MM.1S (cell line): ENCODE results near the gene PPHLN1.

Source experiments
- DNase-seq: peaks from one replicate; pipeline ENCODE4 v3.0.0-alpha.2; 2015
- H2AFZ ChIP-seq: fragments of 300-600 bp; sonication (generic); 2 replicates; pipeline ENCODE4 v1.6.0; 2016; ENCODE audit warnings: antibody characterized with exemption, low read length
- H3F3A ChIP-seq: fragments of 300-600 bp; sonication (generic); 2 replicates; pipeline ENCODE4 v1.6.1; 2016; ENCODE audit warnings: mild to moderate bottlenecking, antibody characterized with exemption, low read length, moderate library complexity, mixed read lengths; ENCODE audit not compliant: insufficient read depth
- H3K27ac ChIP-seq: fragments of 300-600 bp; sonication (generic); 2 replicates; pipeline ENCODE4 v1.5.1; 2016; ENCODE audit warnings: mild to moderate bottlenecking, low read length
- H3K27me3 ChIP-seq: fragments of 300-600 bp; sonication (generic); replicated peaks from 2 replicates; pipeline ENCODE4 v1.6.0; 2016; ENCODE audit warnings: low read length; ENCODE audit not compliant: insufficient read depth
- H3K36me3 ChIP-seq: fragments of 300-600 bp; sonication (generic); replicated peaks from 2 replicates; pipeline ENCODE4 v1.6.1; 2016; ENCODE audit warnings: mild to moderate bottlenecking, low read length, mixed read lengths; ENCODE audit not compliant: insufficient read depth
- H3K4me1 ChIP-seq: fragments of 300-600 bp; sonication (generic); 2 replicates; pipeline ENCODE4 v1.6.1; 2016; ENCODE audit warnings: low read length, mixed read lengths
- H3K4me2 ChIP-seq: fragments of 300-600 bp; sonication (generic); 2 replicates; pipeline ENCODE4 v1.6.0; 2016; ENCODE audit warnings: low read depth, low read length
- H3K4me3 ChIP-seq: fragments of 300-600 bp; sonication (generic); 2 replicates; pipeline ENCODE4 v1.5.1; 2016; ENCODE audit warnings: low read length, mixed read lengths
- H3K79me2 ChIP-seq: fragments of 300-600 bp; sonication (generic); 2 replicates; pipeline ENCODE4 v1.6.1; 2016; ENCODE audit warnings: mixed run types, low read length, mixed read lengths
- H3K9ac ChIP-seq: fragments of 300-600 bp; sonication (generic); 2 replicates; pipeline ENCODE4 v1.6.1; 2016; ENCODE audit warnings: low read length, mixed read lengths
- H3K9me2 ChIP-seq: fragments of 300-600 bp; sonication (generic); replicated peaks from 2 replicates; pipeline ENCODE4 v1.6.1; 2016; ENCODE audit warnings: mild to moderate bottlenecking, low read length, mixed read lengths; ENCODE audit not compliant: insufficient read depth
- H3K9me3 ChIP-seq: fragments of 300-600 bp; sonication (generic); replicated peaks from 2 replicates; pipeline ENCODE4 v1.6.1; 2016; ENCODE audit warnings: mild to moderate bottlenecking, low read length, mixed read lengths; ENCODE audit not compliant: insufficient read depth
- H4K20me1 ChIP-seq: fragments of 300-600 bp; sonication (generic); 2 replicates; pipeline ENCODE4 v1.6.1; 2016; ENCODE audit warnings: mild to moderate bottlenecking, low read length, moderate library complexity, mixed read lengths; ENCODE audit not compliant: insufficient read depth
- CTCF ChIP-seq: fragments of 300-600 bp; sonication (generic); IDR thresholded peaks from 2 replicates; pipeline ENCODE4 v1.5.1; 2016; ENCODE audit warnings: antibody characterized with exemption, low read length, mixed read lengths
- EZH2 ChIP-seq: fragments of 300-600 bp; sonication (generic); optimal IDR thresholded peaks from 2 replicates; pipeline ENCODE3; 2017; ENCODE audit warnings: low read depth, mild to moderate bottlenecking, antibody characterized with exemption, low read length, mixed read lengths
- EZH2phosphoT487 ChIP-seq: fragments of 300-600 bp; sonication (generic); IDR thresholded peaks from 2 replicates; pipeline ENCODE4 v1.6.1; 2018; ENCODE audit warnings: antibody characterized with exemption, low read length

The PPHLN1 gene

GRCh38 chr12:42468341-42468821 is 142.4 kb downstream of the PPHLN1 start:
- TF ChIP-seq EZH2: no peak
- TF ChIP-seq EZH2phosphoT487: 0 out of 2 replicates have a peak, but pooled peaks have one; percentile 81
- Histone ChIP-seq H3K9me3 (no peaks in the 10 kb centered on the region), H3K4me1 (peaks cover 29% of the 10 kb centered on the region), H3K9me2 (no peaks in the 10 kb centered on the region), H3K27ac (peak overlapping the region; percentile 72; the same call in 1 of the 2 replicates), H3K79me2 (no peaks in the 10 kb centered on the region), H3K9ac (peak overlapping the region; percentile 29; the same call in 1 of the 2 replicates), H3K36me3 (no peaks in the 10 kb centered on the region), H3K27me3 (no peaks in the 10 kb centered on the region), H3F3A (peaks cover 26% of the 10 kb centered on the region), H3K4me2 (peak overlapping the region; percentile 96), H3K4me3 (peak overlapping the region; percentile 53), H4K20me1 (no peaks in the 10 kb centered on the region), H2AFZ (peak overlapping the region; percentile 28; the same call in 1 of the 2 replicates)
- peak; percentile 66 for DNase-seq

- H3F3A ChIP-seq: peaks cover 26% of the 10 kb centered on the region
- H3K4me2 ChIP-seq: peak overlapping the region; percentile 96
- H3K27me3 ChIP-seq: no peaks in the 10 kb centered on the region
- H3K36me3 ChIP-seq: no peaks in the 10 kb centered on the region
- H3K4me3 ChIP-seq: peak overlapping the region; percentile 53
- peaks cover 29% of the 10 kb centered on the region for H3K4me1 ChIP-seq
- H2AFZ ChIP-seq: peak overlapping the region; percentile 28
- H4K20me1 ChIP-seq: no peaks in the 10 kb centered on the region
- H3K79me2 ChIP-seq: no peaks in the 10 kb centered on the region
- no peaks in the 10 kb centered on the region for H3K9me3 ChIP-seq
- H3K9ac ChIP-seq: peak overlapping the region; percentile 29; the same call in 1 of the 2 replicates
- peak overlapping the region; percentile 72 for H3K27ac ChIP-seq
- no peak for TF ChIP-seq EZH2phosphoT487
- TF ChIP-seq CTCF: no peak
- no peak for TF ChIP-seq EZH2
- no peaks in the 10 kb centered on the region for H3K9me2 ChIP-seq
- DNase-seq: peak; percentile 17
These were observed 143.0 kb downstream of the PPHLN1 start for GRCh38 chr12:42468921-42469320.

- no peaks in the 10 kb centered on the region for H3K36me3 ChIP-seq
- DNase-seq: peak; percentile 89
- no peaks in the 10 kb centered on the region for H4K20me1 ChIP-seq
- H3K9me3 ChIP-seq: no peaks in the 10 kb centered on the region
- peak overlapping the region; percentile 28 for H2AFZ ChIP-seq
- no peaks in the 10 kb centered on the region for H3K9me2 ChIP-seq
- H3K27me3 ChIP-seq: no peaks in the 10 kb centered on the region
- H3K4me3 ChIP-seq: peak overlapping the region; percentile 53
- peak overlapping the region; percentile 72 for H3K27ac ChIP-seq
- TF ChIP-seq CTCF (no peak), EZH2 (no peak), EZH2phosphoT487 (no peak)
- no peaks in the 10 kb centered on the region for H3K79me2 ChIP-seq
- H3K9ac ChIP-seq: peak overlapping the region; percentile 29; the same call in 1 of the 2 replicates
- peaks cover 26% of the 10 kb centered on the region for H3F3A ChIP-seq
- peak overlapping the region; percentile 96 for H3K4me2 ChIP-seq
- H3K4me1 ChIP-seq: peaks cover 29% of the 10 kb centered on the region
These were observed 143.6 kb downstream of the PPHLN1 start for GRCh38 chr12:42469355-42470175.

- TF ChIP-seq CTCF (no peak), EZH2 (no peak), EZH2phosphoT487 (no peak)
- Histone ChIP-seq H3K27ac (no peak overlapping the region), H2AFZ (no peak overlapping the region), H3K79me2 (no peaks in the 10 kb centered on the region), H3K4me2 (no peak overlapping the region), H3K4me1 (peaks cover 29% of the 10 kb centered on the region), H3K4me3 (no peak overlapping the region), H3K36me3 (no peaks in the 10 kb centered on the region), H3F3A (peaks cover 26% of the 10 kb centered on the region), H3K27me3 (no peaks in the 10 kb centered on the region), H3K9ac (no peak overlapping the region), H3K9me2 (no peaks in the 10 kb centered on the region), H3K9me3 (no peaks in the 10 kb centered on the region), H4K20me1 (no peaks in the 10 kb centered on the region)
- DNase-seq: no peak
These were observed 146.4 kb downstream of the PPHLN1 start for GRCh38 chr12:42472376-42472775.
